ENCODE results near the gene GNB2.
A peak's percentile ranks its signal among the peaks of the same experiment; 100 is the strongest.

The GNB2 gene

DNA sequence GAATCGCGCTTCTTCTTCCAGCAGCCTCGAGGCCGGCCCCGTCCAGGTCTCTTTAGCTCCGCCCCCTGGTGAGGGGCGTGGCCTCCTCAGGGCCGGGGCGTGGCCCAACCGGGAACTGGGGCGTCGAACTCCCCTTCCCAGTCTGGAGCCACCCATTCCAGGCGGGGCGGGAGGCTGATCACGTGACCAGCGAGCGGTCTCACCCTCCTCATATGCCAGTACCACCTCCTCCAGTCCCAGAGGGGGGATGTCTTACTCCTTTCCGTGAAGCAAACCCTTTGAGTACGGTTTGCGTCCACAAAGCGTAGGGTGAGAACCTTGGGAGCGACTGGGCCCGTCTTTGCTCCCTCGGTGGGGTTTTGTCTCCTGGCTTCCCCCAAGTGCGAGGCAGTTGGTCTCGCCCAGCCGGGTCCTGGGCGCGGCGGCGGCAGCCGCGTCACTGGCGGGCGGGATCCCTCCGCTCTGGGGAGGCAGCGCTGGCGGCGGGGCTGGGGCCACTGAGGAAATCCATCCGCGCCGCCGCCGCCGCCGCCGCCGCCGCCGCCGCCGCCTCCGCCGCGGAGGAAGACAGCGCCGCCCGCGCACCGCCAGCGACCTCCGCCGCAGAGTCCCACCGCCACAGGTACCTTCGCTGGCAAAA, at the start of gene GNB2:
Gene GNB2, plus strand, starts transcription at position 439 of the 640 bp plus-strand sequence. CDS start 2,526 bp downstream, outside the sequence.
- peak; percentile 91 for DNase-seq

GRCh38 chr7:100623951-100624824, 49.4 kb upstream of the GNB2 start:
- no peak for DNase-seq

GRCh38 chr7:100626055-100626454, 47.5 kb upstream of the GNB2 start:
- DNase-seq, result no peak

- DNase-seq, result no peak
Observed at GRCh38 chr7:100626530-100627237, 46.9 kb upstream of the GNB2 start.

- DNase-seq, result no peak
Observed at GRCh38 chr7:100627238-100627549, 46.3 kb upstream of the GNB2 start.

DNA sequence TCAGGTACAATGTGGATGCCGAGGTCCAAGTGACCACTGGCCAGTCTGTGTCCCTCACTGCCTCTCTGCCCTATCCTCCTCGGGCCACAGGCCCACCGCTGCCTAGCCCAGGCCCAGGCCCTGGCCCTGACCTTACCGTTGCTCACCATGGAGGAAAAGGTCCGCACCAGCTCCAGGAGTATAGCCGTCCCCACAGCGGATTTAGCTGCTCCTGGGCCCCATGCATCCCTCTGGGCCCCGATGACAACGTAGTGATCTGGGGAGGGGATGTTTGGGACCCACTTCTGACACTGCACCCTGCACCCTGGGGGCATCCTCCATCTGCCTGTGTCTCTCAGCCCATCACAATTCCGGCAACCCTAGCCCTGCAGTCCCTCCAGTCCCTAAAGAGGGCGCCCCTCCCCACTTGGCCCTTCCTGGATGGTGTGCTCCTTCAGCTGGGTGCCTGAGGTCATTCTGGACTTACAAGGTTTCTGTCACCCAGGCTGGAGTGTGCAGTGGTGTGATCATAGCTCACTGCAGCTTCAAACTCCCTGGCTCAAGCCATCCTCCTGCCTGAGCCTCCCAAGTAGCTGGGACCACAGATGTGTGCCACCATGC, 44.3 kb upstream of the GNB2 start:
- no peak for DNase-seq

- DNase-seq, result no peak
Observed at GRCh38 chr7:100630066-100630465, 43.5 kb upstream of the GNB2 start.

GRCh38 chr7:100632951-100633717, 40.4 kb upstream of the GNB2 start:
- DNase-seq, result peak; percentile 64

DNA sequence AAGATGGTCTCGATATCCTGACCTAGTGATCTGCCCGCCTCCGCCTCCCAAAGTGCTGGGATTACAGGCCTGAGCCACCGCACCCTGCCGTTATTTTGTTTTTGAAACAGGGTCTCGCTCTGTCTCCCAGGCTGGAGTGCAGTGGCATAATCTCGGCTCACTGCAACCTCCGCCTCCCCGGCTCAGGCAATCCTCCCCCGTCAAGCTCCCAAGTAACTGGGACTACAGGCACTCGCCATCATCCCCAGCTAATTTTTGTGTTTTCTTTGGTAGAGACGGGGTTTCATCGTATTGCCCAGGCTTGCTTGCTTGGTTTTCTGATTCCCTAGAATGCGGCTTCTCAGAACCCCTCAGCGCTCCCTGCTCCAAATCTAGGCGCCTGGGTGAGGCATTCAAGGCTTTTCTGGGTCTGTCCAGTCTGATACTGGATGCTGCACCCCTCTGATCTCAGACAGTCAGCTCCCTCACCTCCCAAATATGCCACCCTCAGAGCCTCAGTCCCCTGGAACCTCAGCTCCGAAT, 33.5 kb upstream of the GNB2 start:
- DNase-seq, result no peak

DNA sequence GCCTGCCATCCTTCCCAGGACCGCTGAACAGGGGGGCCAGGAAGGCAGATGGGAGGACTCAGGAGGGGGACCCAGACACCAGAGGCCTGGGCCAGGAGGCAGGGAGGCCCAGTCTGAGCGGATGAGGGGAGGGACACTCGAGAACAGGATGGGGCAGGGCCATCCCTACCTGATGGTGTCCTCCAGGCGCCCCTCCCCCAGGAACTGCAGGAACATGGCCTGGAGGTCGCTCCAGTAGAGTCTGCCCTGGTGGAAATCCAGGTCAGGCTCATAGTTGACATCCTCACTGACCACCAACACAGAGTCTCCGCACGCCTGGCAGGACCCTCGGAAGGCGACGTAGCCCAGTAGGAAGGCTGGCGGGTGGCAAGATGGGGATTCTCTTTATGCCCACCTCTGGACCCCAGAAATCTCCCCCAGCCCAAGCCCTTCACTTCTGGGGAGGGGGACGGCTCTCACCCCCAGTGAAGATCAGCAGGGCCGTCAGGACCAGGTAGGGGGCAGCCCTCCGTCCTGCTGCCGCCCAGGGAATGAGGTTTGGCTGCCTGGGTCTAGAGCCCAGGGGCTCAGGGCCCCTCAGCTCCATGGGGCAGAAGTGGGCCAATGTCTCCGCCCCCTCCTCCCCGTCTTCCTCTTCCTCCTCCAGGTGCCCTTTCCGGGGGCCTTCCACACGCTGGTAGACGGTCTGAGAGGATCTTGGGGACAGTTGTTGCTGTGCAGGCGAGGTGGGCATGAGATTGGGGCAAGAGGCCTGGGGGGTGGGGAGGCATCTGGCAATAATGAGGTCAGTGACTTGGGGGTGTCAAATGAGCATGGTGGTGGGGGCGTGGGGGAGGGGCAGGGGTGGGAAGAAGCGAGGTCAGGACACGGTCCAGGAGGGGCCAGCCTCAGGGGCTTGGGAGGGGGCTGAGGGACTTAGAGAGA, 32.8 kb upstream of the GNB2 start:
- no peak for DNase-seq

GRCh38 chr7:100641463-100641859, 32.1 kb upstream of the GNB2 start, which contains the start of gene TFR2:
TFR2 (minus strand) TSS chr7:100641552; CDS start chr7:100641509, 43 bp downstream.
- no peak for DNase-seq

DNA sequence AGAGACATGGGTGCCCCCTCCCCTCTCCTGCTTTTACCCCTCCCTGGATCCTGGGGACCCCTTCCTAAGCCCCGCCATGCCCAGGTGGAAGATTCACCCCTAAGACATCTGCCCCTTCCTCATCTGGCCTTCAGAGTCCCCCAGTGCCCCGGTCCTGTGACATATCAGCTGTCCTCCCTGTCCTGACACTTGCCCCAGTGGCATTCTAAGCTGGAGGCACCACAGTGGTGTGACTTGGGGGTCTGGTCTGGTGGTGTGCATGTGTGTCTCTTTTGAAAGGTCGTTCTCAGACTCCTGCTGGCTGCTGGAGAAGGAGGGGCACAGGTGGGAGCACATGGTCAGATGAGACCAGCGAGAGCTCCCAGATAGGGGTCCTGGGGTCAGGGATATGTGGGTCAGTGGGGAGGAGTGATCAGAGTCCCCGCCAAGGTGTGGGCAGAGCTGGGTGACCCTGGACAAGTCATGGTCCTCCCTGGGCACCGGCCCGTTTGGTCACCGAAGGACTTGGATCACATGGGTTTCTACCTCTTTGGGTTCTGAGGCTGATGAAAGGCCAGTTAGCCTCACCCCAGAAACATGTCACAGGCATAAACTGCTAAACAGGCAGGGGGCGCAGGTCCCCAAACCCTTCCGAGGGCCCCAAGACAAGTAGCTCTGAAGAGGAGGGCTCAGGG, 31.5 kb upstream of the GNB2 start:
- no peak for DNase-seq

- DNase-seq, result no peak
Observed at GRCh38 chr7:100642534-100642907, 31.0 kb upstream of the GNB2 start.

DNA sequence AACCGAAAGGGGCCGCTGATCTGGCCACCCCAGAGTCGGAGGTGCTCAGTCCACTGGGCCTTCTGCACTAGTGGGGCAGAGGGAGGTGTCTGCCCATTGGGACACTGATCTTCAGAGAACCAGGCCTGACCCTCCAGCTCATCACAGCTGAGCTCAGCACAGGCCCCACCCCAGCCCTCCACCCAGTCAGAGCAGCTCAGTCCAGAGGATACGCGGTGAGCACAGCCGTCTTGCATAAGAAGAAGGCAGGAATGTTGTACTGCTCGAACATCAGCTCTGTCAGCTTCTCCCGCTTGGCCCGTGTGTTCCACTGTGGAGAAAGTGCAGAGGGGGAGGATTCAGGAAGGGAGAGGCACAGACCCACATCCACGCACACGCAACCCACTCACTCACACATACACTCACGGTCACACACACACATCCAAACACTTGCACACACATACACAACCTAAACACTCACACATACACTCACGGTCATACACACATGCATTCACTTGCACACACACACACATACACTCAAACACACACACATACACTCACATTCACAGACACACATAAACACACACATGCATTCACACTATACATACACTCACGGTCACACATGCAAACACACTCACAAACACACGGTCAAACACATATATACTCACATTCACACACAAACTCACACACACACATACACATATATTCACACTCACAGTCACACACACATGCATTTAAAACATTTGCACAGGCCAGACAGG, 23.5 kb upstream of the GNB2 start:
- no peak for DNase-seq

- no peak for DNase-seq
Observed at GRCh38 chr7:100654908-100655831, 18.4 kb upstream of the GNB2 start.

GRCh38 chr7:100655908-100656674, 17.4 kb upstream of the GNB2 start, which contains the start of gene ACTL6B:
ACTL6B (minus strand) TSS chr7:100656448; CDS start chr7:100656354, 94 bp downstream.
- peak; percentile 67 for DNase-seq

GRCh38 chr7:100662194-100662776, 11.3 kb upstream of the GNB2 start:
- DNase-seq, result peak; percentile 17

All from DMS79 treated with DMSO at 0.1 percent for 48 hours (cell line).